Measurements from ENCODE around the gene GAD2. TPM values are rescaled to one million over a fixed set of nuclear protein-coding genes. Genes with fewer than 3 reads are reported as not detected.
"Not testable (repeated sequence)": the region's sequence is repeated elsewhere in the genome, so short reads cannot be mapped to it uniquely, and the experiment has no call there.

Gene GAD2
- polyA plus RNA-seq, 1 experiment = not detected

GRCh38 chr10:26334232-26334931 lies 117.8 kb downstream of the GAD2 start:
- CTCF ChIA-PET = interaction anchor here (0.7 to 4.7 kb wide), 8 partner anchors 10 to 229 kb away, joined by 3 to 50 read pairs (median 5); no protein-coding TSS in a partner anchor
- DNase-seq (ENCODE audit: low read depth) = no peak
- H3K27me3 ChIP-seq (ENCODE audit: control insufficient read depth, insufficient read depth, low read length) = peaks cover 2% of the 10 kb centered on the region; the same call in 1 of the 2 replicates
- no peaks in the 10 kb centered on the region for H3K36me3 ChIP-seq (ENCODE audit: control insufficient read depth, insufficient read depth, low read length)
- POLR2A ChIA-PET = no interaction called here
- no peak for TF ChIP-seq CTCF (IDR thresholded peaks at IDR 0.05; ENCODE audit: insufficient read depth, low read depth, low read length)
- H3K4me3 ChIP-seq (ENCODE audit: low read depth, low read length) = no peak overlapping the region

- POLR2A ChIA-PET = interaction anchor here (0.6 kb wide), 1 partner anchor 547 kb away, joined by 13 read pairs; no protein-coding TSS in a partner anchor
- CTCF ChIA-PET = interaction anchor here (0.6 to 4.7 kb wide), 18 partner anchors 23 to 526 kb away, joined by 3 to 50 read pairs (median 4); partner anchors contain the start of gene ABI1
- no peak overlapping the region for H3K4me3 ChIP-seq (ENCODE audit: low read depth, low read length)
- peak; percentile 34 for DNase-seq (ENCODE audit: low read depth)
- H3K36me3 ChIP-seq (ENCODE audit: control insufficient read depth, insufficient read depth, low read length) = no peaks in the 10 kb centered on the region
- peak; percentile 72 for TF ChIP-seq CTCF (IDR thresholded peaks at IDR 0.05; ENCODE audit: insufficient read depth, low read depth, low read length)
- peaks cover 2% of the 10 kb centered on the region; the same call in 1 of the 2 replicates for H3K27me3 ChIP-seq (ENCODE audit: control insufficient read depth, insufficient read depth, low read length)
Observed at GRCh38 chr10:26334932-26335573, 118.5 kb downstream of the GAD2 start.

- Histone ChIP-seq H3K4me3 (ENCODE audit: low read depth, low read length) (no peak overlapping the region), H3K27me3 (ENCODE audit: control insufficient read depth, insufficient read depth, low read length) (peaks cover 2% of the 10 kb centered on the region; the same call in 1 of the 2 replicates), H3K36me3 (ENCODE audit: control insufficient read depth, insufficient read depth, low read length) (no peaks in the 10 kb centered on the region)
- TF ChIP-seq CTCF (IDR thresholded peaks at IDR 0.05; ENCODE audit: insufficient read depth, low read depth, low read length) = no peak
- DNase-seq (ENCODE audit: low read depth) = no peak
- ChIA-PET CTCF (interaction anchor here (0.6 to 4.7 kb wide), 18 partner anchors 24 to 526 kb away, joined by 3 to 50 read pairs (median 4); partner anchors contain the start of gene ABI1), POLR2A (interaction anchor here (0.6 kb wide), 1 partner anchor 547 kb away, joined by 13 read pairs; no protein-coding TSS in a partner anchor)
Observed at GRCh38 chr10:26335574-26336093, 119.1 kb downstream of the GAD2 start.

GRCh38 chr10:26336979-26337378 lies 120.4 kb downstream of the GAD2 start:
- H3K36me3 ChIP-seq (ENCODE audit: control insufficient read depth, insufficient read depth, low read length) = no peaks in the 10 kb centered on the region
- CTCF ChIA-PET = no interaction called here
- DNase-seq (ENCODE audit: low read depth) = no peak
- POLR2A ChIA-PET = no interaction called here
- H3K4me3 ChIP-seq (ENCODE audit: low read depth, low read length) = no peak overlapping the region
- H3K27me3 ChIP-seq (ENCODE audit: control insufficient read depth, insufficient read depth, low read length) = no peaks in the 10 kb centered on the region
- no peak for TF ChIP-seq CTCF (IDR thresholded peaks at IDR 0.05; ENCODE audit: insufficient read depth, low read depth, low read length)

- no peak for TF ChIP-seq CTCF (IDR thresholded peaks at IDR 0.05; ENCODE audit: insufficient read depth, low read depth, low read length)
- CTCF ChIA-PET = no interaction called here
- no peaks in the 10 kb centered on the region for H3K36me3 ChIP-seq (ENCODE audit: control insufficient read depth, insufficient read depth, low read length)
- POLR2A ChIA-PET = no interaction called here
- no peaks in the 10 kb centered on the region for H3K27me3 ChIP-seq (ENCODE audit: control insufficient read depth, insufficient read depth, low read length)
- H3K4me3 ChIP-seq (ENCODE audit: low read depth, low read length) = no peak overlapping the region
- no peak for DNase-seq (ENCODE audit: low read depth)
Observed at GRCh38 chr10:26341701-26342100, 125.1 kb downstream of the GAD2 start.

GRCh38 chr10:26348821-26349417 lies 132.3 kb downstream of the GAD2 start:
- H3K27me3 ChIP-seq (ENCODE audit: control insufficient read depth, insufficient read depth, low read length); H3K36me3 ChIP-seq (ENCODE audit: control insufficient read depth, insufficient read depth, low read length); H3K4me3 ChIP-seq (ENCODE audit: low read depth, low read length); POLR2A ChIA-PET; DNase-seq (ENCODE audit: low read depth): not testable (repeated sequence)
- CTCF ChIA-PET = interaction anchor here (0.6 kb wide), 1 partner anchor 69 kb away, joined by 3 read pairs; no protein-coding TSS in a partner anchor

All from BJ (cell line).